HAP-1 (cell line): ENCODE measurements around the gene TIGD3.

Source experiments
- DNase-seq, 2 experiments: peaks; one replicate each; pipeline ENCODE4 v3.0.0-alpha.2; 2016 to 2020; ENCODE audit warnings: low spot score in 2 of 2
- H3K27me3 ChIP-seq: fragments of 250-450 bp; sonication (Bioruptor Pico); 2 replicates; pipeline ENCODE4 v1.5.1; 2020; ENCODE audit warnings: low read depth, mild to moderate bottlenecking, moderate library complexity
- H3K36me3 ChIP-seq: fragments of 250-450 bp; sonication (Bioruptor Pico); replicated peaks from 2 replicates; pipeline ENCODE4 v1.5.1; 2020; ENCODE audit warnings: mild to moderate bottlenecking
- H3K4me1 ChIP-seq: fragments of 250-450 bp; sonication (Bioruptor Pico); 2 replicates; pipeline ENCODE4 v1.5.1; 2020; ENCODE audit warnings: mild to moderate bottlenecking
- H3K4me3 ChIP-seq: fragments of 250-450 bp; sonication (Bioruptor Pico); 2 replicates; pipeline ENCODE4 v1.5.1; 2020; ENCODE audit warnings: mild to moderate bottlenecking, moderate library complexity
- H3K9me3 ChIP-seq: fragments of 250-450 bp; sonication (Bioruptor Pico); 2 replicates; pipeline ENCODE4 v1.5.1; 2020; ENCODE audit warnings: mild to moderate bottlenecking, moderate library complexity
- in situ Hi-C: fragments of 300-500 bp; cut with MboI; formaldehyde crosslinking; loops from 3 replicates; pipeline ENCODE4 v1.14.3; 2020; ENCODE audit warnings: low sequenced_read_pairs, inconsistent platforms, mixed read lengths

The TIGD3 gene

GRCh38 chr11:65354265-65355012 is at the start of gene TIGD3:
TSS of gene TIGD3 (plus strand) at chr11:65354751. CDS start at chr11:65355809, 1,058 bp downstream.
- DNase-seq, result peak; percentile 93 to 100
- Histone ChIP-seq H3K4me3 (peak within 1 kb of the TSS; percentile 43), H3K4me1 (0 out of 2 replicates have a peak, but pooled peaks cover 3% of the 10 kb centered on the region), H3K27me3 (no peaks in the 10 kb centered on the region), H3K9me3 (no peaks in the 10 kb centered on the region), H3K36me3 (peaks cover 31% of the 10 kb centered on the region)
- in situ Hi-C loops, result no loop called here

- H3K9me3 ChIP-seq, result no peaks in the 10 kb centered on the region
- H3K36me3 ChIP-seq, result peaks cover 20% of the 10 kb centered on the region
- H3K27me3 ChIP-seq, result no peaks in the 10 kb centered on the region
- H3K4me3 ChIP-seq, result no peak overlapping the region
- in situ Hi-C loops, result no loop called here
- DNase-seq, result no peak
- no peaks in the 10 kb centered on the region for H3K4me1 ChIP-seq
Observed at GRCh38 chr11:65305501-65306268, 48.9 kb upstream of the TIGD3 start.

GRCh38 chr11:65307298-65308229 is 47.0 kb upstream of the TIGD3 start:
- no peaks in the 10 kb centered on the region for H3K9me3 ChIP-seq
- H3K27me3 ChIP-seq, result no peaks in the 10 kb centered on the region
- no peak overlapping the region for H3K4me3 ChIP-seq
- H3K4me1 ChIP-seq, result no peaks in the 10 kb centered on the region
- no peak for DNase-seq
- in situ Hi-C loops, result no loop called here
- peaks cover 7% of the 10 kb centered on the region for H3K36me3 ChIP-seq

- H3K4me3 ChIP-seq, result no peak overlapping the region
- peaks cover 7% of the 10 kb centered on the region for H3K36me3 ChIP-seq
- H3K9me3 ChIP-seq, result no peaks in the 10 kb centered on the region
- no peaks in the 10 kb centered on the region for H3K4me1 ChIP-seq
- no peak for DNase-seq
- no peaks in the 10 kb centered on the region for H3K27me3 ChIP-seq
- in situ Hi-C loops, result no loop called here
Observed at GRCh38 chr11:65308281-65308891, 46.2 kb upstream of the TIGD3 start.

- Histone ChIP-seq H3K9me3 (no peaks in the 10 kb centered on the region), H3K4me3 (no peak overlapping the region), H3K27me3 (no peaks in the 10 kb centered on the region), H3K36me3 (peaks cover 1% of the 10 kb centered on the region), H3K4me1 (no peaks in the 10 kb centered on the region)
- DNase-seq, result no peak
- in situ Hi-C loops, result no loop called here
Observed at GRCh38 chr11:65309006-65309405, 45.5 kb upstream of the TIGD3 start.

- H3K4me1 ChIP-seq, result peaks cover 2% of the 10 kb centered on the region; the same call in 1 of the 2 replicates
- in situ Hi-C loops, result no loop called here
- H3K36me3 ChIP-seq, result no peaks in the 10 kb centered on the region; the same call in none of the 2 replicates
- no peaks in the 10 kb centered on the region for H3K9me3 ChIP-seq
- H3K4me3 ChIP-seq, result no peak overlapping the region
- no peak for DNase-seq
- H3K27me3 ChIP-seq, result no peaks in the 10 kb centered on the region
Observed at GRCh38 chr11:65310215-65310614, 44.3 kb upstream of the TIGD3 start.

- in situ Hi-C loops, result no loop called here
- Histone ChIP-seq H3K9me3 (no peaks in the 10 kb centered on the region), H3K27me3 (no peaks in the 10 kb centered on the region), H3K4me3 (no peak overlapping the region), H3K4me1 (peaks cover 2% of the 10 kb centered on the region; the same call in 1 of the 2 replicates), H3K36me3 (no peaks in the 10 kb centered on the region; the same call in none of the 2 replicates)
- no peak for DNase-seq
Observed at GRCh38 chr11:65310736-65311135, 43.8 kb upstream of the TIGD3 start.

- H3K36me3 ChIP-seq, result no peaks in the 10 kb centered on the region; the same call in 1 of the 2 replicates
- H3K4me3 ChIP-seq, result no peak overlapping the region
- no peaks in the 10 kb centered on the region for H3K27me3 ChIP-seq
- in situ Hi-C loops, result no loop called here
- peaks cover 7% of the 10 kb centered on the region; the same call in 1 of the 2 replicates for H3K4me1 ChIP-seq
- no peaks in the 10 kb centered on the region for H3K9me3 ChIP-seq
- no peak for DNase-seq
Observed at GRCh38 chr11:65311170-65311678, 43.3 kb upstream of the TIGD3 start.

- Histone ChIP-seq H3K4me1 (peaks cover 16% of the 10 kb centered on the region), H3K27me3 (no peaks in the 10 kb centered on the region), H3K36me3 (no peaks in the 10 kb centered on the region), H3K4me3 (peak within 1 kb of the TSS; percentile 92), H3K9me3 (no peaks in the 10 kb centered on the region)
- in situ Hi-C loops, result no loop called here
- peak; percentile 75 to 91 for DNase-seq
Observed at GRCh38 chr11:65314501-65315203, 39.9 kb upstream of the TIGD3 start, which contains the start of gene CDC42EP2. TSS of gene CDC42EP2 (plus strand) at chr11:65314866. CDS start at chr11:65320899, 6,033 bp downstream.

- H3K4me1 ChIP-seq, result peaks cover 16% of the 10 kb centered on the region
- peak; percentile 79 to 95 for DNase-seq
- H3K36me3 ChIP-seq, result peaks cover 1% of the 10 kb centered on the region; the same call in 1 of the 2 replicates
- in situ Hi-C loops, result no loop called here
- H3K9me3 ChIP-seq, result no peaks in the 10 kb centered on the region
- H3K4me3 ChIP-seq, result peak overlapping the region; percentile 92
- no peaks in the 10 kb centered on the region for H3K27me3 ChIP-seq
Observed at GRCh38 chr11:65315204-65315865, 39.2 kb upstream of the TIGD3 start.

GRCh38 chr11:65315866-65316226 is 38.7 kb upstream of the TIGD3 start:
- H3K4me1 ChIP-seq, result peaks cover 16% of the 10 kb centered on the region
- in situ Hi-C loops, result no loop called here
- no peak for DNase-seq
- no peaks in the 10 kb centered on the region for H3K9me3 ChIP-seq
- H3K27me3 ChIP-seq, result no peaks in the 10 kb centered on the region
- peak overlapping the region; percentile 92 for H3K4me3 ChIP-seq
- H3K36me3 ChIP-seq, result peaks cover 7% of the 10 kb centered on the region; the same call in 1 of the 2 replicates
